Glomerular endothelial cell (primary cell): ENCODE data around the gene ZNF263. TPM values are rescaled to one million over a fixed set of nuclear protein-coding genes. Genes with fewer than 3 reads are reported as not detected.

Experiments used
- DNase-seq: peaks from one replicate; pipeline ENCODE4 v3.0.0-alpha.2; 2011; ENCODE audit warnings: low read depth, low spot score; ENCODE audit errors: extremely low read depth
- total RNA-seq: library from RNA; depleted of rRNA; stranded (reverse); fragments of >200 nt; gene quantifications from 2 replicates; pipeline ENCODE4 v1.2.3, GENCODE V29; 2015

Gene ZNF263
- total RNA-seq, 1 donor from 2014 or later: 30.2 TPM

DNA sequence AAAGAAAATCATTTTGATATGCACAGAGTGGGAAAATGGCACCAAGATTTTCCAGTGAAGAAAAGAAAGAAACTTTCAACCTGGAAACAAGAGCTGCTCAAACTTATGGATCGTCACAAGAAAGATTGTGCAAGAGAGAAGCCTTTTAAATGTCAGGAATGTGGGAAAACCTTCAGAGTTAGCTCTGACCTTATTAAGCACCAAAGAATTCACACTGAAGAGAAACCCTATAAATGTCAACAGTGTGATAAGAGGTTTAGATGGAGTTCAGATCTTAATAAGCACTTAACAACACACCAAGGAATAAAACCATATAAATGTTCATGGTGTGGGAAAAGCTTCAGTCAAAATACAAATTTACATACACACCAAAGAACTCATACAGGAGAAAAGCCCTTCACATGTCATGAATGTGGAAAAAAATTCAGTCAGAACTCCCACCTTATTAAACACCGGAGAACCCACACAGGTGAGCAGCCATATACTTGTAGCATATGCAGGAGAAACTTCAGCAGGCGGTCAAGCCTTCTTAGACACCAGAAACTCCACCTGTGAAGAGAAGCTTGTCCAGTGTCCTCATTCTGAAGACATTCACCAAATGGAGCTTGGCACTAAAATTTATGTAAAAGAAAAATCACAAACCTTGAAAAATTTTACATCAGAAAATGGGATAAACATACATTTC lies 34.2 kb downstream of the ZNF263 start:
- no peak for DNase-seq

GRCh38 chr16:3321816-3322215 lies 38.5 kb downstream of the ZNF263 start:
- DNase-seq: no peak

GRCh38 chr16:3327514-3327913 lies 44.2 kb downstream of the ZNF263 start:
- no peak for DNase-seq

DNA sequence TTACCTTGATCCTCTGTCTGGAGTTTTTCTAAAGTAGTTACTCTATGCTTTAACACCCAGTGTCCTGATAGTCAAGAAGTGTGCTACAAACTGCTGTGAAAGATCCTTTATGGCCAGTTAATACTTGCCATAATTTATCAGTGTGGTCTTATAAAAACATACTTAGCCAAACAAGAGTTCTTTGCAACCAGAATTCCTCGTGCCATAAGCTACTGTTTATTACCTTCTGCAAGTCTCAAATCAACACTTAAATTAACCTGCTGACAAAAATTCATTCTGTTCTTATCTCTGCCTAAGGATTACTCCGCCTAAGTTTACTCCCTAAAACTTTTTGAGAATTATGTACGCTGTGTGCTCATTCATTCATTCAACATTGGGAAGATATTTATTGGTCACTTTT lies 44.8 kb downstream of the ZNF263 start:
- no peak for DNase-seq

DNA sequence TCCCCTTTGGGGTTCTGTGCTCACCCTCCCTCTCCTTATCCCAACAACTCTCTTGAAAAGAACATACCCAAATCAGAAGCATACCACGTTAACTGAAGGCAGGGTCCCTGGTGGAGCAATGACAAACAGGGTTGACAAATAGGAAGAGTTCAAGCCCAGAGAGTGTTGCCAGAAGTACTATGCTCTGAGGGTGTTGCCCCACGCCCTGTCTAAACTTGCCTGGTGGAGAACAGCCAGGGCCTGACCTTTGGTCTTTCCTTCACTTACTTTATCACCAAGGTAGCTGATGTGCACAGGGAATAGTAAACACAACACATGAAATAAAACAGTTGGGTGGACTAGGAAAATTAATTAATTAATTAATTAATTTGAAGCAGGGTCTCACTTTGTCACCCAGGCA lies 45.4 kb downstream of the ZNF263 start:
- no peak for DNase-seq

Other genes with a start within 250 kb of the ZNF263 start
- gene BICDL2, start 246.5 kb upstream of the ZNF263 start, total RNA-seq: not detected in 2 replicates
- 0.05 and 0.35 TPM in 2 replicates for gene MMP25, start 236.9 kb upstream of the ZNF263 start, total RNA-seq
- gene IL32, start 217.9 kb upstream of the ZNF263 start, total RNA-seq: 960 and 1,559 TPM in 2 replicates
- gene ZSCAN10, start 184.2 kb upstream of the ZNF263 start, total RNA-seq: not detected in 2 replicates
- gene ZNF205, start 170.9 kb upstream of the ZNF263 start, total RNA-seq: 19.8 and 26.3 TPM in 2 replicates
- gene ZNF213, start 148.5 kb upstream of the ZNF263 start, total RNA-seq: 7.5 and 15.1 TPM in 2 replicates
- gene OR1F1, start 95.3 kb upstream of the ZNF263 start, total RNA-seq: not detected in 2 replicates
- 7.2 and 9.5 TPM in 2 replicates for gene ZNF200, start 48.3 kb upstream of the ZNF263 start, total RNA-seq
- gene MEFV, start 26.9 kb upstream of the ZNF263 start, total RNA-seq: not detected in 2 replicates
- gene TIGD7, start 21.9 kb downstream of the ZNF263 start, total RNA-seq: 2.0 and 2.4 TPM in 2 replicates
- 9.8 and 18.9 TPM in 2 replicates for gene ZNF75A, start 22.0 kb downstream of the ZNF263 start, total RNA-seq
- gene OR2C1, start 72.4 kb downstream of the ZNF263 start, total RNA-seq: not detected in 2 replicates
- 10.8 and 11.7 TPM in 2 replicates for gene ZSCAN32, start 117.5 kb downstream of the ZNF263 start, total RNA-seq
- 7.5 and 10.4 TPM in 2 replicates for gene ZNF174, start 117.7 kb downstream of the ZNF263 start, total RNA-seq
- 1.7 and 2.1 TPM in 2 replicates for gene ZNF597, start 160.0 kb downstream of the ZNF263 start, total RNA-seq
- 40.3 and 45.3 TPM in 2 replicates for gene NAA60, start 160.2 kb downstream of the ZNF263 start, total RNA-seq
- not detected in 2 replicates for gene C16orf90, start 212.0 kb downstream of the ZNF263 start, total RNA-seq
- gene CLUAP1, start 217.5 kb downstream of the ZNF263 start, total RNA-seq: 13.4 and 16.2 TPM in 2 replicates